ENCODE measurements around the gene HAUS3.

DNA sequence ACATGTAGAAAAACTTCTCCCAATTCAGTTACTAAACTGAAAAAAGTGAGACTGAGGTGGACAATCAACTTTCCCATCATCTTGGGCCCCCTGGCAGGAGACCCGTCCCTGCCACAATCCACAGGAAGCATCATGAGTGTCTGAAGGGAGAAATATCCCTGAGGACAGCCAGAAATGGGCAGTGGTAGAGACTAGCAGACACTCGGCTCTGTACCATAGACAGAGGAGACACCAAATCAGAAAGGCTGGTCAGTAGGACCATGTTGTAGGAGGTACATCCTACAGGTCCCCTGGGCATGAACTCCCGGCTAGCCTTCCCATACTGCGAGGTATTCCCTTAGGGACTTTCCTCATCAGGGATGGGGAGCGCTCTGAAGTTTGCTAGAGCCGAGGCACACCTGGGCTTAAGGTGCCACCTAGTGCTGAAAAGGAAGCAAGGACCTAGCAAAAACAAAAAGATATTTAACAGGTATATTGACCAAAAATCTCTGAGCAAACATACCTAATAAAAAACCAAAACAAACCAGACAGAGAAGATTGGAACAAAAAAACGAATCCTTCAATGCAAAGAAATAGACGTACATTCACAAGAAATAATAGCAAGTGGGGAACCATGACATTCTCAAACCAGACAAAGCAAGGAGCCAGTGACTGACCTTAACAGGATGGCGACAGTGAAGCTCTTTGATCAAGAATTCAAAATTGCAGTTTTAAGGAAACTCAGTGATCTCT is 55.6 kb downstream of the HAUS3 start:
- TF ChIP-seq, protein P1, sequence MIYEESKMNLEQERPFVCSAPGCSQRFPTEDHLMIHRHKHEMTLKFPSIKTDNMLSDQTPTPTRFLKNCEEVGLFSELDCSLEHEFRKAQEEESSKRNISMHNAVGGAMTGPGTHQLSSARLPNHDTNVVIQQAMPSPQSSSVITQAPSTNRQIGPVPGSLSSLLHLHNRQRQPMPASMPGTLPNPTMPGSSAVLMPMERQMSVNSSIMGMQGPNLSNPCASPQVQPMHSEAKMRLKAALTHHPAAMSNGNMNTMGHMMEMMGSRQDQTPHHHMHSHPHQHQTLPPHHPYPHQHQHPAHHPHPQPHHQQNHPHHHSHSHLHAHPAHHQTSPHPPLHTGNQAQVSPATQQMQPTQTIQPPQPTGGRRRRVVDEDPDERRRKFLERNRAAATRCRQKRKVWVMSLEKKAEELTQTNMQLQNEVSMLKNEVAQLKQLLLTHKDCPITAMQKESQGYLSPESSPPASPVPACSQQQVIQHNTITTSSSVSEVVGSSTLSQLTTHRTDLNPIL (CRISPR knock-in tag; IDR thresholded peaks at IDR 0.05; ENCODE audit: low read depth): no peak
- TF ChIP-seq ESRRG (CRISPR knock-in tag; IDR thresholded peaks at IDR 0.05) (no peak), GLIS3 (CRISPR knock-in tag; IDR thresholded peaks at IDR 0.05) (no peak), BACH2 (CRISPR knock-in tag; IDR thresholded peaks at IDR 0.05; ENCODE audit: borderline replicate concordance) (no peak), ZNF565 (CRISPR knock-in tag; conservative IDR thresholded peaks at IDR 0.05; ENCODE audit: low read depth) (no peak), TCF4 (CRISPR knock-in tag; IDR thresholded peaks at IDR 0.05; ENCODE audit: borderline replicate concordance) (no peak), ARNTL (CRISPR knock-in tag; IDR thresholded peaks at IDR 0.05; ENCODE audit: borderline replicate concordance, low read depth) (no peak), ZNF8 (CRISPR knock-in tag; IDR thresholded peaks at IDR 0.05) (no peak), ZFP30 (CRISPR knock-in tag; IDR thresholded peaks at IDR 0.05) (no peak)
- TF ChIP-seq, protein P2, sequence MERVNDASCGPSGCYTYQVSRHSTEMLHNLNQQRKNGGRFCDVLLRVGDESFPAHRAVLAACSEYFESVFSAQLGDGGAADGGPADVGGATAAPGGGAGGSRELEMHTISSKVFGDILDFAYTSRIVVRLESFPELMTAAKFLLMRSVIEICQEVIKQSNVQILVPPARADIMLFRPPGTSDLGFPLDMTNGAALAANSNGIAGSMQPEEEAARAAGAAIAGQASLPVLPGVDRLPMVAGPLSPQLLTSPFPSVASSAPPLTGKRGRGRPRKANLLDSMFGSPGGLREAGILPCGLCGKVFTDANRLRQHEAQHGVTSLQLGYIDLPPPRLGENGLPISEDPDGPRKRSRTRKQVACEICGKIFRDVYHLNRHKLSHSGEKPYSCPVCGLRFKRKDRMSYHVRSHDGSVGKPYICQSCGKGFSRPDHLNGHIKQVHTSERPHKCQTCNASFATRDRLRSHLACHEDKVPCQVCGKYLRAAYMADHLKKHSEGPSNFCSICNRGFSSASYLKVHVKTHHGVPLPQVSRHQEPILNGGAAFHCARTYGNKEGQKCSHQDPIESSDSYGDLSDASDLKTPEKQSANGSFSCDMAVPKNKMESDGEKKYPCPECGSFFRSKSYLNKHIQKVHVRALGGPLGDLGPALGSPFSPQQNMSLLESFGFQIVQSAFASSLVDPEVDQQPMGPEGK (CRISPR knock-in tag; IDR thresholded peaks at IDR 0.05; ENCODE audit: borderline replicate concordance): no peak
- TF ChIP-seq, protein P3, sequence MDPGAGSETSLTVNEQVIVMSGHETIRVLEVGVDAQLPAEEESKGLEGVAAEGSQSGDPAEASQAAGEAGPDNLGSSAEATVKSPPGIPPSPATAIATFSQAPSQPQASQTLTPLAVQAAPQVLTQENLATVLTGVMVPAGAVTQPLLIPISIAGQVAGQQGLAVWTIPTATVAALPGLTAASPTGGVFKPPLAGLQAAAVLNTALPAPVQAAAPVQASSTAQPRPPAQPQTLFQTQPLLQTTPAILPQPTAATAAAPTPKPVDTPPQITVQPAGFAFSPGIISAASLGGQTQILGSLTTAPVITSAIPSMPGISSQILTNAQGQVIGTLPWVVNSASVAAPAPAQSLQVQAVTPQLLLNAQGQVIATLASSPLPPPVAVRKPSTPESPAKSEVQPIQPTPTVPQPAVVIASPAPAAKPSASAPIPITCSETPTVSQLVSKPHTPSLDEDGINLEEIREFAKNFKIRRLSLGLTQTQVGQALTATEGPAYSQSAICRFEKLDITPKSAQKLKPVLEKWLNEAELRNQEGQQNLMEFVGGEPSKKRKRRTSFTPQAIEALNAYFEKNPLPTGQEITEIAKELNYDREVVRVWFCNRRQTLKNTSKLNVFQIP (CRISPR knock-in tag; IDR thresholded peaks at IDR 0.05; ENCODE audit: borderline replicate concordance, low read depth): no peak
- TF ChIP-seq, protein P4, sequence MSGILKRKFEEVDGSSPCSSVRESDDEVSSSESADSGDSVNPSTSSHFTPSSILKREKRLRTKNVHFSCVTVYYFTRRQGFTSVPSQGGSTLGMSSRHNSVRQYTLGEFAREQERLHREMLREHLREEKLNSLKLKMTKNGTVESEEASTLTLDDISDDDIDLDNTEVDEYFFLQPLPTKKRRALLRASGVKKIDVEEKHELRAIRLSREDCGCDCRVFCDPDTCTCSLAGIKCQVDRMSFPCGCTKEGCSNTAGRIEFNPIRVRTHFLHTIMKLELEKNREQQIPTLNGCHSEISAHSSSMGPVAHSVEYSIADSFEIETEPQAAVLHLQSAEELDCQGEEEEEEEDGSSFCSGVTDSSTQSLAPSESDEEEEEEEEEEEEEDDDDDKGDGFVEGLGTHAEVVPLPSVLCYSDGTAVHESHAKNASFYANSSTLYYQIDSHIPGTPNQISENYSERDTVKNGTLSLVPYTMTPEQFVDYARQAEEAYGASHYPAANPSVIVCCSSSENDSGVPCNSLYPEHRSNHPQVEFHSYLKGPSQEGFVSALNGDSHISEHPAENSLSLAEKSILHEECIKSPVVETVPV (CRISPR knock-in tag; IDR thresholded peaks at IDR 0.05): no peak

Measured in SK-N-SH treated with all-trans-retinoic acid at 6 μM for 48 hours (cell line).